Thyroid gland (tissue), 4 donors: ENCODE results near the gene SLC6A17. TPM values are rescaled to one million over a fixed set of nuclear protein-coding genes. Genes with fewer than 3 reads are reported as not detected.

ENCODE experiments used
- DNase-seq, 2 donors: peaks; one replicate each; pipeline ENCODE4 v3.0.0-alpha.2; 2019
- H3K27ac ChIP-seq, 3 donors: fragments of 200-600 bp; sonication (generic); 1 replicate in 2 of 3; 2 replicates in 1 of 3; pipeline ENCODE4 v1.5.1; 2016 to 2019; ENCODE audit warnings: mild to moderate bottlenecking in 1 of 3, moderate library complexity in 1 of 3
- H3K27me3 ChIP-seq: fragments of 200-600 bp; sonication (generic); one replicate; pipeline ENCODE4 v1.5.1; 2019
- H3K36me3 ChIP-seq, 2 donors: fragments of 200-600 bp; sonication (generic); one replicate each; pipeline ENCODE4 v1.5.1; 2016 to 2019
- H3K4me1 ChIP-seq, 2 donors: fragments of 200-600 bp; sonication (generic); one replicate each; pipeline ENCODE4 v1.5.1; 2017 to 2019
- H3K4me3 ChIP-seq, 3 donors: fragments of 200-600 bp; sonication (generic); replicated peaks in 1 of 3; 1 replicate in 2 of 3; 2 replicates in 1 of 3; pipeline ENCODE4 v1.5.1; 2016; ENCODE audit warnings: mild to moderate bottlenecking in 1 of 3
- H3K9me3 ChIP-seq: fragments of 200-600 bp; sonication (generic); one replicate; pipeline ENCODE4 v1.5.1; 2017
- CTCF ChIP-seq, 6 experiments: fragments of 200-600 bp in 3 of 6; fragments of 450-650 bp in 3 of 6; sonication (generic) in 3 of 6; IDR thresholded peaks; one replicate each; pipeline ENCODE4 v1.5.1; 2016 to 2019; ENCODE audit warnings: antibody characterized with exemption in 6 of 6, mild to moderate bottlenecking in 2 of 6, inconsistent platforms in 1 of 6, moderate library complexity in 1 of 6
- POLR2A ChIP-seq, 2 donors: fragments of 450-650 bp; IDR thresholded peaks; one replicate each; pipeline ENCODE4 v1.6.1; 2017; ENCODE audit warnings: antibody characterized with exemption in 2 of 2, mild to moderate bottlenecking in 2 of 2, moderate library complexity in 1 of 2
- WGBS, 2 donors: methylation state at CpG; one replicate each; pipeline ENCODE4 v1.1.5; 2017; 5-methylcytosine and 5-hydroxymethylcytosine counted together
- intact Hi-C: fragments of 100-400 bp; cut with DNase I; formaldehyde crosslinking; loops from one replicate; pipeline ENCODE4 v1.15.1; 2023
- total RNA-seq, 4 donors: library from RNA; depleted of rRNA; stranded (reverse); fragments of >200 nt; gene quantifications; one replicate each; pipeline ENCODE4 v1.2.3, GENCODE V29; 2016

The SLC6A17 gene
- total RNA-seq, 4 donors from 2014 or later, result under 0.01 to 0.49 (median 0.18) TPM

- Histone ChIP-seq H3K27me3 (no peaks in the 10 kb centered on the region), H3K36me3 (no peaks in the 10 kb centered on the region), H3K9me3 (no peaks in the 10 kb centered on the region), H3K4me1 (peaks cover 9 to 27% of the 10 kb centered on the region in 2 donors), H3K27ac (peak overlapping the region in 2 of 3 donors; percentile 67 to 83), H3K4me3 (peak overlapping the region in 1 of 3 donors; percentile 43)
- intact Hi-C loops, result loop anchor here (5.0 to 10.0 kb wide), 2 partner anchors 198 to 286 kb away; partner anchors contain the start of gene LAMTOR5
- 57 to 68% methylated on average over 7 of the region's 7 CpGs for whole genome bisulfite sequencing, 2 donors
- DNase-seq, result no peak
- TF ChIP-seq CTCF (IDR thresholded peaks at IDR 0.05) (no peak), POLR2A (IDR thresholded peaks at IDR 0.05) (no peak)
These were observed 58.8 kb downstream of the SLC6A17 start for GRCh38 chr1:110208916-110209645.

DNA sequence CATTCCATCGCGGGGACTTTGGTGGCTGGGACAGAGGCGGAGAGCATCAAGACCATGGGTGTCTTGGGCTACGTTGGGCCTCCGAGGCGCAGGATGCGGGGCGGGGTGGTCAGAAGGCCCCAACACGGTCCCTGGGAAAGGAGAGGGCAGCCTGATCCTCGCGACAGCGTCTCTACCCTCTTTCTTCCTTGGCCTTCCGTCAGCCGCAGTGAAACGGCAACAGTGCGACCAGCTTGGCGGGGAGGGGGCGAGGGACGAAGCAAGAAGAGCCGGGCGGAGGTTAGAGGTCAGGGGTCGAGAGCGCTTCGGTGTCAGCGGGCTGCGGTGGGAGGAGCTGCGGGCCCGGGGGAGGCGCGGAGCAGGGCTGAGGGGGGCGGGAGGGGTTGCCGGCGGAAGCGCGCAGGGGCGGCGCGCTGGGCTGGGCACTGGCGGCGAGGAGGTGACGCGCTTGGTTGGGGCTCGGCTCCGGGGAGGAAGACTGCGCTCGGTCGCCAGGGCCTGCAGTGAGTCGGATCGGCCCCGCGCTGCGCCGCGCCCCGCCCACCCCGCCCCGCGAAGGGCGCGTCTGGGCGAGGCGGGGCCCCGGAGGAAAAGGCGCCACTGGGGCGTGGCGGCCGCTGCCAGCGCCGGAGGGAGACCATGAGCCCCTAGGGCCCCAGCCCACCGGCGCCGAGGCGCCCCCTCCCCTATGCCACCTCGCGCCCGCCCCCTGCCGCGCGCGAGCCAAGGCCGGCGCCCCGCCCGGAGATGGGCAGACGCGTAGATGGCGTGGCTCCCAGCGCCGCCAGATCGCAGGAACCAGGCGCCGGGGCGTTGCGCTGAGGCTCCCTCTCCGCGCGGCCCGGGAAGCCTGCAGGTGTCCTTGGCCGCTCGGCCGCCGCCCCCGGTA lies 59.7 kb downstream of the SLC6A17 start, which contains the start of gene KCNC4:
Gene KCNC4 (plus strand): TSS at position 600 of the 889 bp plus-strand sequence. CDS start 1,186 bp downstream, outside the sequence.
- DNase-seq, result peak; percentile 82 to 85
- Histone ChIP-seq H3K36me3 (no peaks in the 10 kb centered on the region), H3K9me3 (no peaks in the 10 kb centered on the region), H3K4me3 (peak within 1 kb of the TSS; percentile 17 to 73 (median 43)), H3K27ac (peak within 1 kb of the TSS; percentile 65 to 83 (median 67)), H3K4me1 (peaks cover 9 to 27% of the 10 kb centered on the region in 2 donors), H3K27me3 (no peaks in the 10 kb centered on the region)
- TF ChIP-seq POLR2A (IDR thresholded peaks at IDR 0.05) (peak in 1 of 2 donors; percentile 51), CTCF (IDR thresholded peaks at IDR 0.05) (no peak)
- 10 to 12% methylated on average over 18 to 24 of the region's 103 CpGs for WGBS, 2 donors
- intact Hi-C loops, result loop anchor here (1.0 to 10.0 kb wide), 3 partner anchors 102 to 285 kb away; partner anchors contain the start of gene LAMTOR5

DNA sequence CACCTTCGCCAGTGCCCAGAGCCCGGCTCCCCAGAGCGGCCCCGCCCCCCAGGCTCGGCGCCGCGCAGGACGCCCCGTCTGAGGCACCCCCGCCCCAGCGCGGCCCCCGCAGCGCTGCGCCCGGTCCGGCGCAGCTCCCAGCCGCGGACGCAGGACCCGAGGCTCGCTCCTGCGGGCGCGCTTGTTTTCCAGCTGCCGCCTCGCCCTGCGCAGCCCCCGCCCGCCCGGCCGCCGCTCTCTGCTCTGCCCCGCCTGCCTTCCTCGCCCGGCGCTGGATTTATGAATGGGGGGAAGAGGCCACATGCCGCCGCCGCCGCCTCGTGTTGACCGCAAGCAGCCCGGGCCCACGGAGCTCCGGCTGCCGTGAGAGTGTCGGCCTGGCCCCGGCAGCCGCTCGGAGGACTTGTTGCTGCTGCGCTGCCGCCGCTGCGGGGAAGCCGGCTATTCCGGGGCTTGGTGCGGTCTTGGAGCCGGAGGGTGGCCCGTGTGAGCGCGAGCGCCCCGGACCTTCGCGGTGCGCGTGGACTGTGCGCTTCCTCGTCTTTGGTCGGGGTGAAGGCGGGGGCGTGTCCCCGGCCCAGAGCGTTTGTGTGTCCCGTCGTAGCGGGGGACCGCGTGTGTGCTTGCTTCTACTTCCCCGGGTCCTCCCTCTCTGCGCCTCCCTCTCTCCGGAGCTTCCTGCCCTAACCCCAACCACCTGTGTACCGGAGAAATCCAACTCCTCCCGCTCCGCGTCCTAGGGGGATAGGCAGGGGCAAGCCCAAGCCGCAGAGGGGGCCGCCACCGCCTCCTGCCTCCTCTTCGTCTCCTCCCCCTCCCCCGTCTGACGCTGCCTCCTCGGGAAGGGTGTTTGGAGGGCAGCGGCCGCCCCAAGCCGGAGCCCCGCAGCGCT lies 60.6 kb downstream of the SLC6A17 start:
- intact Hi-C loops, result loop anchor here (1.0 kb wide), 1 partner anchor 101 kb away; no protein-coding TSS in a partner anchor
- peak overlapping the region in 2 of 3 donors; percentile 67 to 83 for H3K27ac ChIP-seq
- DNase-seq, result peak; percentile 34 to 36
- 1 to 2% methylated on average over 12 to 32 of the region's 101 CpGs for WGBS, 2 donors
- H3K36me3 ChIP-seq, result no peaks in the 10 kb centered on the region
- peak overlapping the region; percentile 6 to 73 (median 43) for H3K4me3 ChIP-seq
- TF ChIP-seq CTCF (IDR thresholded peaks at IDR 0.05), result no peak
- TF ChIP-seq POLR2A (IDR thresholded peaks at IDR 0.05), result no peak
- no peaks in the 10 kb centered on the region for H3K9me3 ChIP-seq
- peaks cover 9 to 27% of the 10 kb centered on the region in 2 donors for H3K4me1 ChIP-seq
- H3K27me3 ChIP-seq, result no peaks in the 10 kb centered on the region

DNA sequence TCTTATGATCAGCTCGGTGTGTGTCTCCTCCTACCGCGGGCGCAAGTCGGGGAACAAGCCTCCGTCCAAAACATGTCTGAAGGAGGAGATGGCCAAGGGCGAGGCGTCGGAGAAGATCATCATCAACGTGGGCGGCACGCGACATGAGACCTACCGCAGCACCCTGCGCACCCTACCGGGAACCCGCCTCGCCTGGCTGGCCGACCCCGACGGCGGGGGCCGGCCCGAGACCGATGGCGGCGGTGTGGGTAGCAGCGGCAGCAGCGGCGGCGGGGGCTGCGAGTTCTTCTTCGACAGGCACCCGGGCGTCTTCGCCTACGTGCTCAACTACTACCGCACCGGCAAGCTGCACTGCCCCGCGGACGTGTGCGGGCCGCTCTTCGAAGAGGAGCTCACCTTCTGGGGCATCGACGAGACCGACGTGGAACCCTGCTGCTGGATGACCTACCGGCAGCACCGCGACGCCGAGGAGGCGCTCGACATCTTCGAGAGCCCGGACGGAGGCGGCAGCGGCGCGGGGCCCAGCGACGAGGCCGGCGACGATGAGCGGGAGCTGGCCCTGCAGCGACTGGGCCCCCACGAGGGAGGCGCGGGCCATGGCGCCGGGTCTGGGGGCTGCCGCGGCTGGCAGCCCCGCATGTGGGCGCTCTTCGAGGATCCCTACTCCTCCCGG lies 61.3 kb downstream of the SLC6A17 start:
- H3K27ac ChIP-seq, result no peak overlapping the region

More for the DNA sequence above, 61.3 kb downstream of the SLC6A17 start:
- Histone ChIP-seq H3K36me3 (no peaks in the 10 kb centered on the region), H3K4me1 (peaks cover 9 to 27% of the 10 kb centered on the region in 2 donors), H3K4me3 (peak overlapping the region in 2 of 3 donors; percentile 43 to 73), H3K9me3 (no peaks in the 10 kb centered on the region), H3K27me3 (no peaks in the 10 kb centered on the region)
- 11 to 27% methylated on average over 19 to 41 of the region's 81 CpGs for WGBS, 2 donors
- DNase-seq, result no peak
- TF ChIP-seq CTCF (IDR thresholded peaks at IDR 0.05) (no peak), POLR2A (IDR thresholded peaks at IDR 0.05) (no peak)
- intact Hi-C loops, result no loop called here
